ENCODE measurements around the gene ELP4.

ELP4 gene

GRCh38 chr11:31582697-31583096 lies 73.1 kb downstream of the ELP4 start:
- no peak for DNase-seq (ENCODE audit: low spot score)
- Histone ChIP-seq H3K27ac (no peak overlapping the region), H3K4me3 (no peak overlapping the region)
- TF ChIP-seq CTCF (IDR thresholded peaks at IDR 0.05): no peak

- no peak overlapping the region for H3K27ac ChIP-seq
- TF ChIP-seq CTCF (IDR thresholded peaks at IDR 0.05): no peak
- no peak overlapping the region for H3K4me3 ChIP-seq
- no peak for DNase-seq (ENCODE audit: low spot score)
These were observed 88.9 kb downstream of the ELP4 start for GRCh38 chr11:31598454-31598853.

GRCh38 chr11:31601635-31602282 lies 92.2 kb downstream of the ELP4 start:
- no peak for TF ChIP-seq CTCF (IDR thresholded peaks at IDR 0.05)
- no peak overlapping the region for H3K4me3 ChIP-seq
- DNase-seq (ENCODE audit: low spot score): no peak
- no peak overlapping the region for H3K27ac ChIP-seq

GRCh38 chr11:31606893-31607292 lies 97.3 kb downstream of the ELP4 start:
- H3K27ac ChIP-seq: no peak overlapping the region
- DNase-seq (ENCODE audit: low spot score): no peak
- TF ChIP-seq CTCF (IDR thresholded peaks at IDR 0.05): no peak
- H3K4me3 ChIP-seq: no peak overlapping the region

- no peak for TF ChIP-seq CTCF (IDR thresholded peaks at IDR 0.05)
- Histone ChIP-seq H3K4me3 (no peak overlapping the region), H3K27ac (no peak overlapping the region)
- no peak for DNase-seq (ENCODE audit: low spot score)
These were observed 98.3 kb downstream of the ELP4 start for GRCh38 chr11:31607914-31608313.

- Histone ChIP-seq H3K27ac (no peak overlapping the region), H3K4me3 (no peak overlapping the region)
- TF ChIP-seq CTCF (IDR thresholded peaks at IDR 0.05): no peak
- DNase-seq (ENCODE audit: low spot score): no peak
These were observed 99.4 kb downstream of the ELP4 start for GRCh38 chr11:31608995-31609394.

GRCh38 chr11:31610544-31610943 lies 101.0 kb downstream of the ELP4 start:
- TF ChIP-seq CTCF (IDR thresholded peaks at IDR 0.05): no peak
- H3K4me3 ChIP-seq: no peak overlapping the region
- no peak for DNase-seq (ENCODE audit: low spot score)
- no peak overlapping the region for H3K27ac ChIP-seq

Data from coronary artery (tissue), 2 donors.